ENCODE measurements around the gene MPP2.
"Not testable (repeated sequence)": the region's sequence is repeated elsewhere in the genome, so short reads cannot be mapped to it uniquely, and the experiment has no call there.

Gene MPP2

GRCh38 chr17:43931062-43931571, 23.8 kb upstream of the MPP2 start:
- DNase-seq (ENCODE audit: low read depth): no peak

- no peak for DNase-seq (ENCODE audit: low read depth)
These were observed 21.3 kb upstream of the MPP2 start for GRCh38 chr17:43928609-43929008.

GRCh38 chr17:43927929-43928328, 20.6 kb upstream of the MPP2 start:
- not testable (repeated sequence) for DNase-seq (ENCODE audit: low read depth)

- no peak for DNase-seq (ENCODE audit: low read depth)
These were observed 19.9 kb upstream of the MPP2 start for GRCh38 chr17:43927060-43927864.

GRCh38 chr17:43924558-43924957, 17.2 kb upstream of the MPP2 start:
- no peak for DNase-seq (ENCODE audit: low read depth)

- no peak for DNase-seq (ENCODE audit: low read depth)
These were observed 13.3 kb upstream of the MPP2 start for GRCh38 chr17:43920500-43921095.

GRCh38 chr17:43918026-43918389, 10.7 kb upstream of the MPP2 start:
- no peak for DNase-seq (ENCODE audit: low read depth)

GRCh38 chr17:43917348-43918025, 10.2 kb upstream of the MPP2 start:
- DNase-seq (ENCODE audit: low read depth): peak; percentile 23

GRCh38 chr17:43917016-43917347, 9.6 kb upstream of the MPP2 start:
- DNase-seq (ENCODE audit: low read depth): no peak

- DNase-seq (ENCODE audit: low read depth): no peak
These were observed 9.0 kb upstream of the MPP2 start for GRCh38 chr17:43916385-43916784.

- DNase-seq (ENCODE audit: low read depth): no peak
These were observed 8.2 kb upstream of the MPP2 start for GRCh38 chr17:43915559-43915958.

- no peak for DNase-seq (ENCODE audit: low read depth)
These were observed 7.1 kb upstream of the MPP2 start for GRCh38 chr17:43914451-43914850.

- no peak for DNase-seq (ENCODE audit: low read depth)
These were observed 6.2 kb upstream of the MPP2 start for GRCh38 chr17:43913584-43913983.

- no peak for DNase-seq (ENCODE audit: low read depth)
These were observed 5.4 kb upstream of the MPP2 start for GRCh38 chr17:43912635-43913304.

- no peak for DNase-seq (ENCODE audit: low read depth)
These were observed 4.6 kb upstream of the MPP2 start for GRCh38 chr17:43911904-43912303.

- DNase-seq (ENCODE audit: low read depth): no peak
These were observed 2.3 kb upstream of the MPP2 start for GRCh38 chr17:43909537-43910231.

GRCh38 chr17:43907998-43908721, 824 bp upstream of the MPP2 start:
- peak; percentile 59 for DNase-seq (ENCODE audit: low read depth)

- DNase-seq (ENCODE audit: low read depth): no peak
These were observed 348 bp downstream of the MPP2 start for GRCh38 chr17:43906951-43907424.

- peak; percentile 71 for DNase-seq (ENCODE audit: low read depth)
These were observed 1.1 kb downstream of the MPP2 start for GRCh38 chr17:43905985-43906852.

- no peak for DNase-seq (ENCODE audit: low read depth)
These were observed 1.8 kb downstream of the MPP2 start for GRCh38 chr17:43905400-43905984.
